OCI-LY7 (cell line): Measurements from ENCODE around the gene TNFRSF17. TPM values are rescaled to one million over a fixed set of nuclear protein-coding genes. Genes with fewer than 3 reads are reported as not detected.
"Not testable (repeated sequence)": the region's sequence is repeated elsewhere in the genome, so short reads cannot be mapped to it uniquely, and the experiment has no call there.

Source experiments
- BruUV-seq: library from RNA; stranded (reverse); fragments of 400-500 nt; replicated peaks from 2 replicates; lab custom pipeline; 2021; lab: Mats Ljungman, UMichigan
- CTCF ChIA-PET: fragments of 300-600 bp; sonication (Branson Sonifier 250); formaldehyde crosslinking; loops from one replicate; lab custom pipeline; 2022; ENCODE audit warnings: antibody characterized with exemption; ENCODE audit not compliant: unreplicated experiment; lab: Charles Lee
- POLR2A ChIA-PET: fragments of 300-600 bp; sonication (Branson Sonifier 250); formaldehyde crosslinking; loops from one replicate; lab custom pipeline; 2022; ENCODE audit warnings: antibody characterized with exemption; lab: Charles Lee
- DNase-seq: peaks from one replicate; pipeline ENCODE4 v3.0.0-alpha.2; 2015; ENCODE audit warnings: low spot score
- H2AFZ ChIP-seq: fragments of 200-600 bp; sonication (generic), shearing (Covaris generic); 2 replicates; pipeline ENCODE4 v1.6.1; 2014; ENCODE audit warnings: mild to moderate bottlenecking, antibody characterized with exemption, low read length, moderate library complexity
- H3K27ac ChIP-seq: fragments of 200-600 bp; sonication (generic); 2 replicates; pipeline ENCODE4 v1.5.1; 2014; ENCODE audit warnings: mixed run types, low read depth, mild to moderate bottlenecking, moderate library complexity, low read length, inconsistent platforms; ENCODE audit not compliant: poor library complexity, severe bottlenecking
- H3K36me3 ChIP-seq: fragments of 200-600 bp; sonication (generic); 2 replicates; pipeline ENCODE4 v1.6.1; 2014; ENCODE audit warnings: mild to moderate bottlenecking, antibody characterized with exemption, low read length, moderate library complexity, mixed read lengths; ENCODE audit not compliant: insufficient read depth
- H3K4me1 ChIP-seq: fragments of 200-600 bp; sonication (generic); 2 replicates; pipeline ENCODE4 v1.5.1; 2014; ENCODE audit warnings: mild to moderate bottlenecking, low read length; ENCODE audit not compliant: insufficient read depth, poor library complexity, severe bottlenecking
- H3K4me2 ChIP-seq: fragments of 200-600 bp; sonication (generic); 2 replicates; pipeline ENCODE4 v1.6.1; 2014; ENCODE audit warnings: mild to moderate bottlenecking, low read length
- H3K4me3 ChIP-seq: fragments of 200-600 bp; sonication (generic); 2 replicates; pipeline ENCODE4 v1.5.1; 2014; ENCODE audit warnings: mild to moderate bottlenecking, low read depth, low read length; ENCODE audit not compliant: poor library complexity, severe bottlenecking
- H3K79me2 ChIP-seq: fragments of 200-600 bp; sonication (generic); 2 replicates; pipeline ENCODE4 v1.6.1; 2016; ENCODE audit warnings: low read depth, mild to moderate bottlenecking, low read length, moderate library complexity, mixed read lengths; ENCODE audit not compliant: insufficient read depth
- H3K9me2 ChIP-seq: fragments of 200-600 bp; sonication (generic); 2 replicates; pipeline ENCODE4 v1.6.1; 2016; ENCODE audit warnings: mild to moderate bottlenecking, low read length, mixed read lengths; ENCODE audit not compliant: insufficient read depth
- H3K9me3 ChIP-seq: fragments of 200-600 bp; sonication (generic); 2 replicates; pipeline ENCODE4 v1.6.1; 2014; ENCODE audit warnings: mild to moderate bottlenecking, mixed run types, low read length, mixed read lengths
- H4K20me1 ChIP-seq: fragments of 200-600 bp; sonication (generic); 2 replicates; pipeline ENCODE4 v1.6.1; 2014; ENCODE audit warnings: mild to moderate bottlenecking, antibody characterized with exemption, low read length, moderate library complexity, mixed read lengths; ENCODE audit not compliant: insufficient read depth
- CTCF ChIP-seq: fragments of 200-600 bp; sonication (generic); conservative IDR thresholded peaks from 2 replicates; pipeline ENCODE4 v1.5.1; 2014; ENCODE audit warnings: mild to moderate bottlenecking, antibody characterized with exemption, low read length, moderate library complexity, mixed read lengths
- EZH2phosphoT487 ChIP-seq: fragments of 200-600 bp; sonication (generic); IDR thresholded peaks from 2 replicates; pipeline ENCODE4 v1.6.1; 2018; ENCODE audit warnings: low read depth, borderline replicate concordance, mild to moderate bottlenecking, mixed run types, antibody characterized with exemption, low read length, moderate library complexity, mixed read lengths
- intact Hi-C: fragments of 100-400 bp; cut with micrococcal nuclease; formaldehyde crosslinking; loops from one replicate; pipeline ENCODE4 v1.10.0; 2022; ENCODE audit not compliant: unreplicated experiment
- total RNA-seq, 2 experiments: library from RNA; depleted of rRNA in 1 of 2; stranded (reverse); fragments of >200 nt in 1 of 2; shearing (Covaris generic) in 1 of 2; gene quantifications; 2 replicates each; pipeline ENCODE4 v1.2.3, GENCODE V29; 2014 to 2022

TNFRSF17 gene
- total RNA-seq, 2 experiments from 2014 or later: 33.6 to 58.2 TPM

DNA sequence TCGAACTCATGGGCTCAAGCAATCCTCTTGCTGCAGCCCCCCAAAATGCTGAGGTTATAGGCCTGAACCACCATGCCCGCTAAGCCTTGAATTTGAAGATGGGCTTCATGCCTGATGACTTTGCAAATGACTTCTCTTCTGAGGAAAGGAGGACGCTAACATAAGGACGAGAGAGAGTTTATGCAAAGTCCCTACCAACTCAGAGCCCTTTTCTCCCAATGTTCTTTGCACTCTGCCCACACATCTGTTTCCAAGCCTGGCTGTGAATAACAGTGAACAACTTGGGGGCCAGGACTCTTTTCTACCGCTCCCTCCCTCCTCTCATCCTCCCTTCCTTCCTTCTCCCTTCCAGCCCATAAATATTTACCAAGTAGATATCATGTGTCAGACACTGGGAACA lies 14.6 kb upstream of the TNFRSF17 start:
- no TSS peak for BruUV-seq
- intact Hi-C loops: no loop called here
- Histone ChIP-seq H3K9me3 (no peaks in the 10 kb centered on the region), H3K4me3 (no peak overlapping the region), H3K9me2 (no peaks in the 10 kb centered on the region), H3K36me3 (no peaks in the 10 kb centered on the region), H2AFZ (peak overlapping the region; percentile 54), H4K20me1 (no peaks in the 10 kb centered on the region), H3K27ac (peak overlapping the region; percentile 5), H3K79me2 (no peaks in the 10 kb centered on the region), H3K4me1 (peaks cover 18% of the 10 kb centered on the region), H3K4me2 (peak overlapping the region; percentile 27)
- no peak for TF ChIP-seq CTCF
- no peak for TF ChIP-seq EZH2phosphoT487
- POLR2A ChIA-PET: no interaction called here
- CTCF ChIA-PET: no interaction called here
- DNase-seq: peak; percentile 30

- POLR2A ChIA-PET, H3K79me2 ChIP-seq, H3K36me3 ChIP-seq, H3K9me2 ChIP-seq, BruUV-seq, H3K4me2 ChIP-seq, DNase-seq, H2AFZ ChIP-seq, H3K4me3 ChIP-seq, intact Hi-C loops, H3K27ac ChIP-seq, CTCF ChIA-PET, H4K20me1 ChIP-seq, H3K9me3 ChIP-seq: not testable (repeated sequence)
- H3K4me1 ChIP-seq: peaks cover 20% of the 10 kb centered on the region
Observed at GRCh38 chr16:11953576-11953975, 11.4 kb upstream of the TNFRSF17 start.

- no peak overlapping the region for H3K27ac ChIP-seq
- no peaks in the 10 kb centered on the region for H3K9me2 ChIP-seq
- H3K9me3 ChIP-seq: no peaks in the 10 kb centered on the region
- H4K20me1 ChIP-seq: no peaks in the 10 kb centered on the region
- H3K4me3 ChIP-seq: no peak overlapping the region
- no peaks in the 10 kb centered on the region for H3K79me2 ChIP-seq
- no peak overlapping the region for H3K4me2 ChIP-seq
- no peak for DNase-seq
- intact Hi-C loops: no loop called here
- no peak overlapping the region for H2AFZ ChIP-seq
- BruUV-seq: no TSS peak
- H3K36me3 ChIP-seq: no peaks in the 10 kb centered on the region
- H3K4me1 ChIP-seq: peaks cover 26% of the 10 kb centered on the region
- ChIA-PET POLR2A (interaction anchor here (0.7 kb wide), 1 partner anchor 364 kb away, joined by 4 read pairs; no protein-coding TSS in a partner anchor), CTCF (no interaction called here)
- no peak for TF ChIP-seq EZH2phosphoT487
- TF ChIP-seq CTCF: no peak
Observed at GRCh38 chr16:11955713-11956123, 9.3 kb upstream of the TNFRSF17 start.
